Activated T-cell treated with anti-CD3 and anti-CD28 coated beads, Interleukin-2, amount 50 U/mL, for 4 hours (primary cell): ENCODE data around the gene SLC22A3. TPM values are rescaled to one million over a fixed set of nuclear protein-coding genes. Genes with fewer than 3 reads are reported as not detected.
"Not testable (repeated sequence)": the region's sequence is repeated elsewhere in the genome, so short reads cannot be mapped to it uniquely, and the experiment has no call there.

Experiments used
- ATAC-seq, 2 donors: fragments of 200-7000 bp; cut with Tn5 transposase; one replicate each; pipeline ENCODE4 v1.10.0; 2021
- DNase-seq: peaks from one replicate; pipeline ENCODE4 v3.0.0-alpha.2; 2020
- H3K27me3 Mint-ChIP-seq: one replicate; pipeline ENCODE4 v1.8.0; 2021; ENCODE audit warnings: low read depth, mixed read lengths
- H3K36me3 Mint-ChIP-seq: one replicate; pipeline ENCODE4 v1.8.0; 2022; ENCODE audit warnings: mixed read lengths; ENCODE audit not compliant: insufficient read depth
- H3K4me1 Mint-ChIP-seq: one replicate; pipeline ENCODE4 v1.8.0; 2021; ENCODE audit warnings: low read depth, mixed read lengths
- H3K4me3 Mint-ChIP-seq: one replicate; pipeline ENCODE4 v1.8.0; 2021; ENCODE audit warnings: mild to moderate bottlenecking, moderate library complexity, mixed read lengths
- H3K9me3 Mint-ChIP-seq: one replicate; pipeline ENCODE4 v1.8.0; 2021; ENCODE audit warnings: mixed read lengths
- total RNA-seq, 3 donors: library from RNA; stranded (reverse); gene quantifications; one replicate each; pipeline ENCODE4 v1.2.1, GENCODE V29; 2021

SLC22A3 gene
- total RNA-seq, 3 donors from 2014 or later, result 0.11 to 0.13 TPM; not detected in 1

GRCh38 chr6:160374836-160375560 is 26.8 kb downstream of the SLC22A3 start:
- H3K36me3 Mint-ChIP-seq, result no peaks in the 10 kb centered on the region
- H3K27me3 Mint-ChIP-seq, result peaks cover 8% of the 10 kb centered on the region
- ATAC-seq, result no peak
- H3K9me3 Mint-ChIP-seq, result peaks cover 9% of the 10 kb centered on the region
- no peak for DNase-seq
- H3K4me3 Mint-ChIP-seq, result no peak overlapping the region
- H3K4me1 Mint-ChIP-seq, result no peaks in the 10 kb centered on the region

GRCh38 chr6:160375561-160375949 is 27.4 kb downstream of the SLC22A3 start:
- H3K9me3 Mint-ChIP-seq, result peaks cover 9% of the 10 kb centered on the region
- H3K36me3 Mint-ChIP-seq, result no peaks in the 10 kb centered on the region
- H3K4me1 Mint-ChIP-seq, result no peaks in the 10 kb centered on the region
- DNase-seq (no peak), ATAC-seq (no peak)
- peaks cover 8% of the 10 kb centered on the region for H3K27me3 Mint-ChIP-seq
- H3K4me3 Mint-ChIP-seq, result no peak overlapping the region

- ATAC-seq (no peak), DNase-seq (no peak)
- Mint-ChIP-seq H3K4me1 (no peaks in the 10 kb centered on the region), H3K9me3 (peaks cover 6% of the 10 kb centered on the region), H3K36me3 (no peaks in the 10 kb centered on the region), H3K27me3 (peaks cover 8% of the 10 kb centered on the region), H3K4me3 (no peak overlapping the region)
Measured at GRCh38 chr6:160376445-160376844, 28.3 kb downstream of the SLC22A3 start.

GRCh38 chr6:160378218-160378617 is 30.0 kb downstream of the SLC22A3 start:
- H3K27me3 Mint-ChIP-seq, result peaks cover 8% of the 10 kb centered on the region
- ATAC-seq, result no peak
- peaks cover 12% of the 10 kb centered on the region for H3K9me3 Mint-ChIP-seq
- no peak for DNase-seq
- H3K4me1 Mint-ChIP-seq, result no peaks in the 10 kb centered on the region
- H3K36me3 Mint-ChIP-seq, result no peaks in the 10 kb centered on the region
- no peak overlapping the region for H3K4me3 Mint-ChIP-seq

- Mint-ChIP-seq H3K9me3 (peaks cover 15% of the 10 kb centered on the region), H3K4me1 (no peaks in the 10 kb centered on the region)
Measured at GRCh38 chr6:160378882-160379281, 30.7 kb downstream of the SLC22A3 start.

GRCh38 chr6:160379466-160379865 is 31.3 kb downstream of the SLC22A3 start:
- DNase-seq, result no peak
- no peaks in the 10 kb centered on the region for H3K36me3 Mint-ChIP-seq
- H3K9me3 Mint-ChIP-seq, result peaks cover 15% of the 10 kb centered on the region
- H3K4me1 Mint-ChIP-seq, result no peaks in the 10 kb centered on the region
- no peak for ATAC-seq
- no peak overlapping the region for H3K4me3 Mint-ChIP-seq
- H3K27me3 Mint-ChIP-seq, result peaks cover 8% of the 10 kb centered on the region

More at GRCh38 chr6:160378882-160379281, 30.7 kb downstream of the SLC22A3 start:
- DNase-seq (no peak), ATAC-seq (no peak)
- Mint-ChIP-seq H3K27me3 (peaks cover 8% of the 10 kb centered on the region), H3K36me3 (no peaks in the 10 kb centered on the region), H3K4me3 (no peak overlapping the region)

GRCh38 chr6:160382946-160383345 is 34.8 kb downstream of the SLC22A3 start:
- Mint-ChIP-seq H3K4me3 (no peak overlapping the region), H3K36me3 (no peaks in the 10 kb centered on the region), H3K4me1 (no peaks in the 10 kb centered on the region), H3K27me3 (peaks cover 3% of the 10 kb centered on the region), H3K9me3 (peaks cover 15% of the 10 kb centered on the region)
- DNase-seq (no peak), ATAC-seq (no peak)

- Mint-ChIP-seq H3K9me3 (peaks cover 15% of the 10 kb centered on the region), H3K4me1 (no peaks in the 10 kb centered on the region), H3K36me3 (no peaks in the 10 kb centered on the region), H3K27me3 (no peaks in the 10 kb centered on the region), H3K4me3 (no peak overlapping the region)
- DNase-seq, result no peak
- ATAC-seq, result no peak
Measured at GRCh38 chr6:160386869-160387530, 38.8 kb downstream of the SLC22A3 start.

GRCh38 chr6:160387916-160388643 is 39.9 kb downstream of the SLC22A3 start:
- ATAC-seq, result no peak
- Mint-ChIP-seq H3K4me3 (no peak overlapping the region), H3K4me1 (no peaks in the 10 kb centered on the region), H3K36me3 (no peaks in the 10 kb centered on the region), H3K27me3 (peaks cover 2% of the 10 kb centered on the region), H3K9me3 (peaks cover 5% of the 10 kb centered on the region)
- DNase-seq, result no peak

GRCh38 chr6:160388922-160389321 is 40.7 kb downstream of the SLC22A3 start:
- Mint-ChIP-seq H3K36me3 (no peaks in the 10 kb centered on the region), H3K4me3 (no peak overlapping the region), H3K27me3 (peaks cover 4% of the 10 kb centered on the region), H3K4me1 (no peaks in the 10 kb centered on the region), H3K9me3 (peaks cover 5% of the 10 kb centered on the region)
- DNase-seq (no peak), ATAC-seq (no peak)

GRCh38 chr6:160391419-160392116 is 43.4 kb downstream of the SLC22A3 start:
- ATAC-seq, result no peak
- H3K36me3 Mint-ChIP-seq, result no peaks in the 10 kb centered on the region
- H3K4me3 Mint-ChIP-seq, result no peak overlapping the region

GRCh38 chr6:160393442-160393841 is 45.3 kb downstream of the SLC22A3 start:
- not testable (repeated sequence) for H3K4me3 Mint-ChIP-seq, ATAC-seq, H3K9me3 Mint-ChIP-seq, H3K4me1 Mint-ChIP-seq, H3K27me3 Mint-ChIP-seq, DNase-seq, H3K36me3 Mint-ChIP-seq

More at GRCh38 chr6:160391419-160392116, 43.4 kb downstream of the SLC22A3 start:
- Mint-ChIP-seq H3K9me3 (peaks cover 5% of the 10 kb centered on the region), H3K4me1 (no peaks in the 10 kb centered on the region), H3K27me3 (peaks cover 4% of the 10 kb centered on the region)
- no peak for DNase-seq

- no peak for ATAC-seq
- no peak overlapping the region for H3K4me3 Mint-ChIP-seq
- peaks cover 6% of the 10 kb centered on the region for H3K27me3 Mint-ChIP-seq
- DNase-seq, result no peak
- peaks cover 2% of the 10 kb centered on the region for H3K36me3 Mint-ChIP-seq
- peaks cover 5% of the 10 kb centered on the region for H3K9me3 Mint-ChIP-seq
- peaks cover 7% of the 10 kb centered on the region for H3K4me1 Mint-ChIP-seq
Measured at GRCh38 chr6:160393891-160394653, 45.9 kb downstream of the SLC22A3 start.
